H1 (cell line): ENCODE results near the gene SCAMP2. TPM values are rescaled to one million over a fixed set of nuclear protein-coding genes. Genes with fewer than 3 reads are reported as not detected.

Experiments
- CTCF ChIA-PET: fragments of 300-600 bp; sonication (Branson Sonifier 250); formaldehyde crosslinking; loops from one replicate; lab custom pipeline; 2021; ENCODE audit not compliant: partially characterized antibody; lab: Charles Lee
- POLR2A ChIA-PET: fragments of 300-600 bp; sonication (Branson Sonifier 250); formaldehyde crosslinking; loops from one replicate; lab custom pipeline; 2021; ENCODE audit warnings: inconsistent platforms; ENCODE audit not compliant: partially characterized antibody; lab: Charles Lee
- DNase-seq, 2 experiments: peaks; one replicate each; pipeline versions ENCODE4 v3.0.0 to v3.0.0-alpha.2; 2010 to 2022; ENCODE audit warnings: low spot score in 2 of 2, low read depth in 1 of 2, mixed read lengths in 1 of 2
- FAIRE-seq: peaks from 2 replicates; lab custom pipeline; 2011; peaks lifted over from hg19 to GRCh38; lab: Jason Lieb, UNC
- H2AFZ ChIP-seq: 2 replicates; pipeline ENCODE4 v1.8.1; 2012; ENCODE audit warnings: low read length, inconsistent platforms
- H2AK5ac ChIP-seq: 2 replicates; pipeline ENCODE4 v1.6.1; 2013; ENCODE audit warnings: low read depth, low read length
- H2BK120ac ChIP-seq: replicated peaks from 2 replicates; pipeline ENCODE3; 2013; ENCODE audit warnings: low read depth, low read length, inconsistent platforms
- H2BK12ac ChIP-seq: 2 replicates; pipeline ENCODE4 v1.6.1; 2013; ENCODE audit warnings: low read depth, low read length
- H2BK15ac ChIP-seq: 2 replicates; pipeline ENCODE4 v1.6.1; 2013; ENCODE audit warnings: low read length
- H2BK20ac ChIP-seq: 2 replicates; pipeline ENCODE4 v1.6.1; 2013; ENCODE audit warnings: low read length
- H2BK5ac ChIP-seq: 2 replicates; pipeline ENCODE4 v1.6.1; 2013; ENCODE audit warnings: low read depth, low read length
- H3K14ac ChIP-seq: 2 replicates; pipeline ENCODE4 v1.6.1; 2013; ENCODE audit warnings: inconsistent platforms; ENCODE audit not compliant: insufficient read length
- H3K18ac ChIP-seq: 2 replicates; pipeline ENCODE4 v1.6.1; 2013; ENCODE audit warnings: low read length; ENCODE audit errors: extremely low read depth
- H3K23ac ChIP-seq: 2 replicates; pipeline ENCODE4 v1.6.1; 2013; ENCODE audit warnings: inconsistent platforms; ENCODE audit not compliant: insufficient read length
- H3K23me2 ChIP-seq: 2 replicates; pipeline ENCODE4 v1.6.1; 2013; ENCODE audit warnings: low read depth, low read length
- H3K27ac ChIP-seq: 2 replicates; pipeline ENCODE4 v1.6.1; 2011; ENCODE audit warnings: low read depth, low read length, inconsistent platforms
- H3K27me3 ChIP-seq, 4 experiments: replicated peaks in 1 of 4; 1 replicate in 1 of 4; 2 replicates in 3 of 4; pipeline versions ENCODE4 v1.6.1 to v1.8.1; 2011 to 2013; ENCODE audit warnings: low read length in 3 of 4, mild to moderate bottlenecking in 3 of 4, inconsistent platforms in 2 of 4, mixed read lengths in 2 of 4, moderate library complexity in 1 of 4; ENCODE audit not compliant: control insufficient read depth in 3 of 4, insufficient read depth in 3 of 4; ENCODE audit errors: extremely low read depth in 1 of 4
- H3K36me3 ChIP-seq, 4 experiments: 2 replicates each; pipeline versions ENCODE4 v1.6.1 to v1.8.1; 2011 to 2013; ENCODE audit warnings: mild to moderate bottlenecking in 4 of 4, low read length in 3 of 4, moderate library complexity in 2 of 4, control low read depth in 1 of 4, inconsistent platforms in 1 of 4; ENCODE audit not compliant: insufficient read depth in 4 of 4, control insufficient read depth in 2 of 4
- H3K4ac ChIP-seq: replicated peaks from 2 replicates; pipeline ENCODE3; 2013; ENCODE audit warnings: low read length, low read depth, mixed read lengths, inconsistent platforms; ENCODE audit not compliant: insufficient read length
- H3K4me1 ChIP-seq, 4 experiments: replicated peaks in 1 of 4; 1 replicate in 1 of 4; 2 replicates in 3 of 4; pipeline versions ENCODE4 v1.6.1 to v1.8.1; 2011 to 2013; ENCODE audit warnings: low read length in 3 of 4, inconsistent platforms in 2 of 4, mixed read lengths in 1 of 4; ENCODE audit not compliant: insufficient read depth in 4 of 4, control insufficient read depth in 3 of 4
- H3K4me2 ChIP-seq, 2 experiments: 2 replicates each; pipeline versions ENCODE4 v1.6.1 to v1.8.1; 2011 to 2013; ENCODE audit warnings: low read depth in 2 of 2, low read length in 2 of 2, control low read depth in 1 of 2, inconsistent platforms in 1 of 2, mild to moderate bottlenecking in 1 of 2; ENCODE audit not compliant: insufficient read depth in 1 of 2
- H3K4me3 ChIP-seq, 4 experiments: fragments of 200-600, 300-600 bp in 1 of 4; sonication (generic), shearing (Covaris generic), sonication (Bioruptor Twin) in 1 of 4; 2 replicates each; pipeline versions ENCODE4 v1.5.1 to v1.8.1; 2011 to 2016; ENCODE audit warnings: low read length in 4 of 4, low read depth in 3 of 4, control low read depth in 2 of 4, inconsistent platforms in 2 of 4, mild to moderate bottlenecking in 2 of 4, mixed read lengths in 1 of 4, moderate library complexity in 1 of 4; ENCODE audit not compliant: insufficient read depth in 2 of 4; ENCODE audit errors: extremely low read depth in 1 of 4
- H3K56ac ChIP-seq: replicated peaks from 2 replicates; pipeline ENCODE3; 2013; ENCODE audit warnings: low read depth, mild to moderate bottlenecking, mixed read lengths, low read length, inconsistent platforms; ENCODE audit not compliant: insufficient read length
- H3K79me1 ChIP-seq: 2 replicates; pipeline ENCODE4 v1.6.1; 2013; ENCODE audit warnings: low read depth, low read length, control low read depth
- H3K79me2 ChIP-seq, 2 experiments: 2 replicates each; pipeline versions ENCODE4 v1.6.1 to v1.8.1; 2012 to 2013; ENCODE audit warnings: low read length in 2 of 2, mild to moderate bottlenecking in 2 of 2, inconsistent platforms in 1 of 2; ENCODE audit not compliant: insufficient read depth in 2 of 2, control insufficient read depth in 1 of 2
- H3K9ac ChIP-seq, 4 experiments: replicated peaks in 1 of 4; 1 replicate in 1 of 4; 2 replicates in 3 of 4; pipeline versions ENCODE4 v1.6.1 to v1.8.1; 2011 to 2013; ENCODE audit warnings: low read depth in 3 of 4, low read length in 3 of 4, control low read depth in 2 of 4, mild to moderate bottlenecking in 2 of 4, moderate library complexity in 2 of 4, inconsistent platforms in 1 of 4; ENCODE audit errors: extremely low read depth in 1 of 4
- H3K9me3 ChIP-seq, 2 experiments: 2 replicates each; pipeline versions ENCODE4 v1.6.1 to v1.8.1; 2012 to 2013; ENCODE audit warnings: mild to moderate bottlenecking in 2 of 2, moderate library complexity in 2 of 2, control low read depth in 1 of 2, inconsistent platforms in 1 of 2, low read depth in 1 of 2, low read length in 1 of 2, mixed read lengths in 1 of 2; ENCODE audit not compliant: insufficient read depth in 2 of 2
- H4K20me1 ChIP-seq, 2 experiments: replicated peaks in 1 of 2; 2 replicates each; pipeline versions ENCODE3 to v1.8.1; 2011 to 2013; ENCODE audit warnings: inconsistent platforms in 2 of 2, low read length in 2 of 2, mild to moderate bottlenecking in 1 of 2; ENCODE audit not compliant: insufficient read depth in 2 of 2, control insufficient read depth in 1 of 2
- H4K5ac ChIP-seq: 2 replicates; pipeline ENCODE4 v1.6.1; 2013; ENCODE audit warnings: low read length, low read depth, mixed read lengths, inconsistent platforms; ENCODE audit not compliant: insufficient read length
- H4K8ac ChIP-seq: 2 replicates; pipeline ENCODE4 v1.8.0; 2013; ENCODE audit warnings: mild to moderate bottlenecking, moderate library complexity, low read length, inconsistent platforms; ENCODE audit not compliant: insufficient read depth; ENCODE audit errors: extremely low read depth
- H4K91ac ChIP-seq: replicated peaks from 2 replicates; pipeline ENCODE3; 2013; ENCODE audit warnings: low read length, mixed read lengths, inconsistent platforms; ENCODE audit not compliant: insufficient read length
- CHD1 ChIP-seq: IDR thresholded peaks from 2 replicates; pipeline ENCODE4 v1.6.1; 2012; ENCODE audit warnings: low read depth, low read length, improper control_type of control experiment
- KDM5A ChIP-seq: fragments of 200-600 bp; IDR thresholded peaks from 2 replicates; pipeline ENCODE4 v1.7.1; 2012; ENCODE audit warnings: mild to moderate bottlenecking, low read length, inconsistent platforms, mixed read lengths
- NANOG ChIP-seq: IDR thresholded peaks from 2 replicates; pipeline ENCODE4 v1.6.1; 2011; ENCODE audit warnings: low read length, low read depth, mild to moderate bottlenecking, inconsistent platforms; ENCODE audit not compliant: insufficient read depth, poor library complexity, severe bottlenecking
- POU5F1 ChIP-seq: IDR thresholded peaks from 2 replicates; pipeline ENCODE4 v1.6.1; 2011; ENCODE audit warnings: low read depth, mild to moderate bottlenecking, low read length, moderate library complexity
- RNF2 ChIP-seq: fragments of 200-900, 300-1000 bp; sonication (generic); IDR thresholded peaks from 2 replicates; pipeline ENCODE4 v1.7.1; 2016; ENCODE audit warnings: borderline replicate concordance, low read depth, mild to moderate bottlenecking, antibody characterized with exemption, low read length; ENCODE audit not compliant: poor library complexity, severe bottlenecking; ENCODE audit errors: missing control alignments
- SIN3A ChIP-seq, 2 experiments: IDR thresholded peaks in 1 of 2; conservative IDR thresholded peaks in 1 of 2; 2 replicates each; pipeline ENCODE4 v1.6.1; 2011 to 2012; ENCODE audit warnings: low read length in 2 of 2, improper control_type of control experiment in 1 of 2, low read depth in 1 of 2, mild to moderate bottlenecking in 1 of 2
- WGBS, 2 experiments: shearing (Covaris generic) in 1 of 2; methylation state at CpG; one replicate each; pipeline versions ENCODE4 v1.1.6 to v1.1.7; 2013 to 2015; ENCODE audit warnings: low lambda C conversion rate in 2 of 2, mixed read lengths in 2 of 2, inconsistent platforms in 1 of 2, low coverage in 1 of 2, missing lambda C conversion rate in 1 of 2; ENCODE audit not compliant: insufficient replicate concordance in 2 of 2, insufficient coverage in 1 of 2, insufficient read length in 1 of 2; ENCODE audit errors: extremely low coverage in 1 of 2, missing lambda C conversion rate in 1 of 2; 5-methylcytosine and 5-hydroxymethylcytosine counted together
- polyA plus RNA-seq, 7 experiments: library from polyadenylated mRNA; depleted of rRNA in 3 of 7; stranded (reverse) in 5 of 7; unstranded in 2 of 7; fragments of >200 nt in 5 of 7; fragments of 200-250 nt in 2 of 7; gene quantifications; 1 replicate in 5 of 7; 2 replicates in 1 of 7; 4 replicates in 1 of 7; pipeline versions ENCODE4 v1.2.1 to v1.2.3, GENCODE V29; 2011 to 2013; ENCODE audit warnings: missing spikeins in 2 of 7, mixed read lengths in 2 of 7
- total RNA-seq: library from RNA; stranded (reverse); fragmentation: NEBNext Ultra II Directional; extraction: Animal tissue kit (Norgen Biotek cat#: 25700); gene quantifications from 2 replicates; pipeline ENCODE4 v1.2.1, GENCODE V29; 2021
- TF ChIP-seq, protein P1 (sequence below): IDR thresholded peaks from 2 replicates; pipeline ENCODE4 v1.6.1; 2012; ENCODE audit warnings: inconsistent platforms

The SCAMP2 gene
- total and polyA plus RNA-seq, 2 of the 8 experiments (the other 6 are each of a cell fraction or from before 2014, with no cell fraction given), result 41.7 to 131 TPM

GRCh38 chr15:74809242-74809641 lies 63.9 kb downstream of the SCAMP2 start:
- Histone ChIP-seq H3K4me1 (peaks cover 0 to 2% (median 1%) of the 10 kb centered on the region in 4 experiments; a peak in 2 of 7 replicates), H4K8ac (no peak overlapping the region), H2BK5ac (0 out of 2 replicates have a peak overlapping the region, but pooled peaks have one; percentile 24), H3K4me2 (no peak overlapping the region), H3K79me1 (no peaks in the 10 kb centered on the region), H4K5ac (no peak overlapping the region), H2AFZ (no peak overlapping the region), H2BK120ac (no peak overlapping the region), H4K20me1 (no peaks in the 10 kb centered on the region), H3K4me3 (no peak overlapping the region), H4K91ac (no peak overlapping the region), H3K9me3 (no peaks in the 10 kb centered on the region), H3K27ac (peak overlapping the region; percentile 35; the same call in 1 of the 2 replicates), H3K23me2 (no peaks in the 10 kb centered on the region), H3K27me3 (no peaks in the 10 kb centered on the region), H3K4ac (no peak overlapping the region), H3K23ac (no peak overlapping the region), H3K14ac (no peak overlapping the region), H3K9ac (no peak overlapping the region), H3K56ac (no peak overlapping the region), H2AK5ac (no peak overlapping the region), H3K36me3 (no peaks in the 10 kb centered on the region), H3K79me2 (no peaks in the 10 kb centered on the region), H2BK15ac (no peak overlapping the region), H2BK20ac (no peak overlapping the region), H2BK12ac (0 out of 2 replicates have a peak overlapping the region, but pooled peaks have one; percentile 68), H3K18ac (0 out of 2 replicates have a peak overlapping the region, but pooled peaks have one; percentile 71)
- CTCF ChIA-PET, result interaction anchor here (0.7 to 10.2 kb wide), 17 partner anchors 9 to 335 kb away, joined by 3 to 113 read pairs (median 7); partner anchors contain the start of gene CPLX3
- POLR2A ChIA-PET, result interaction anchor here (0.6 to 2.8 kb wide), 6 partner anchors 9 to 179 kb away, joined by 3 to 10 read pairs (median 4); no protein-coding TSS in a partner anchor
- no CpG with 5 or more reads among the region's 5 CpGs for WGBS, 2 experiments
- DNase-seq, result no peak
- no peak for FAIRE-seq
- TF ChIP-seq NANOG (no peak), POU5F1 (no peak), CHD1 (no peak), RNF2 (no peak), KDM5A (no peak), SIN3A (conservative IDR thresholded peaks at IDR 0.05 in 1 of 2, IDR thresholded peaks at IDR 0.05 in 1 of 2; ENCODE audit: low read depth in 1 of 2, low read length in 2 of 2) (no peak)
- TF ChIP-seq, protein P1, sequence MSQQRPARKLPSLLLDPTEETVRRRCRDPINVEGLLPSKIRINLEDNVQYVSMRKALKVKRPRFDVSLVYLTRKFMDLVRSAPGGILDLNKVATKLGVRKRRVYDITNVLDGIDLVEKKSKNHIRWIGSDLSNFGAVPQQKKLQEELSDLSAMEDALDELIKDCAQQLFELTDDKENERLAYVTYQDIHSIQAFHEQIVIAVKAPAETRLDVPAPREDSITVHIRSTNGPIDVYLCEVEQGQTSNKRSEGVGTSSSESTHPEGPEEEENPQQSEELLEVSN, result no peak
